HL-60 (cell line): Measurements from ENCODE around the gene BMP4.

Source experiments
- DNase-seq, 2 experiments: peaks; one replicate each; pipeline ENCODE4 v3.0.0-alpha.2; 2010 to 2020; ENCODE audit warnings: low read depth in 1 of 2, low spot score in 1 of 2
- H3K27ac ChIP-seq: fragments of 250-450 bp; sonication (Bioruptor Pico); replicated peaks from 2 replicates; pipeline ENCODE4 v1.5.1; 2020; ENCODE audit warnings: mild to moderate bottlenecking, moderate library complexity
- H3K27me3 ChIP-seq: fragments of 250-450 bp; sonication (Bioruptor Pico); 2 replicates; pipeline ENCODE4 v1.5.1; 2021; ENCODE audit warnings: mild to moderate bottlenecking, moderate library complexity; ENCODE audit not compliant: insufficient read depth, poor library complexity, severe bottlenecking
- H3K4me3 ChIP-seq: replicated peaks from 2 replicates; pipeline ENCODE4 v1.5.1; 2011; ENCODE audit warnings: mild to moderate bottlenecking, control low read depth, low read length; ENCODE audit not compliant: insufficient read depth
- CTCF ChIP-seq: IDR thresholded peaks from one replicate; pipeline ENCODE4 v1.5.1; 2011; ENCODE audit warnings: low read length, control low read depth, inconsistent platforms; ENCODE audit not compliant: insufficient read depth
- GABPA ChIP-seq: IDR thresholded peaks from 2 replicates; pipeline ENCODE4 v1.6.1; 2012; ENCODE audit warnings: low read depth
- POLR2AphosphoS5 ChIP-seq: IDR thresholded peaks from 2 replicates; pipeline ENCODE4 v1.6.1; 2012; ENCODE audit warnings: low read depth
- SPI1 ChIP-seq: IDR thresholded peaks from 2 replicates; pipeline ENCODE4 v1.6.1; 2012; ENCODE audit warnings: low read depth, mild to moderate bottlenecking, borderline replicate concordance
- TF ChIP-seq, protein P1 (sequence below): IDR thresholded peaks from 2 replicates; pipeline ENCODE4 v1.6.1; 2012; ENCODE audit warnings: low read depth; ENCODE audit not compliant: insufficient replicate concordance

BMP4 gene

DNA sequence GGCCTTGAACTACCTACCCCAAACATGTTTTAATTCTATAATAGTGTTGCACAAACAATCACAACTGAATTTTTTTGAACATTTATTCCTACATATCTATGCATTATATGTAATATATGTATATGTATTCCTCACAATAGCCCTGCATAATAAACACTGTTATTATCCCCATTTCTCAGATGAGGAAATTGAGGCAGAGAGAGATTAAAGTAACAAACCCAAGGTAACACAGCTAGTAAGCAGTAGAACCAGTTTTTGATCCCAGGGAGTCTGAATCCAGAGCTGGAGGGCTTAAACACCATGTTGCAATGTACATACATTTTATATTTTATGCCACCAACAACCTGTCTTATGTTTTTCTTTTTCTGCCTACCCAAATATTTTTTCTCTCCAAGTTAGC lies 26.5 kb upstream of the BMP4 start:
- no peak overlapping the region for H3K27ac ChIP-seq
- no peak overlapping the region for H3K4me3 ChIP-seq
- TF ChIP-seq CTCF (no peak), POLR2AphosphoS5 (no peak)
- no peak for DNase-seq
- H3K27me3 ChIP-seq = no peaks in the 10 kb centered on the region

DNA sequence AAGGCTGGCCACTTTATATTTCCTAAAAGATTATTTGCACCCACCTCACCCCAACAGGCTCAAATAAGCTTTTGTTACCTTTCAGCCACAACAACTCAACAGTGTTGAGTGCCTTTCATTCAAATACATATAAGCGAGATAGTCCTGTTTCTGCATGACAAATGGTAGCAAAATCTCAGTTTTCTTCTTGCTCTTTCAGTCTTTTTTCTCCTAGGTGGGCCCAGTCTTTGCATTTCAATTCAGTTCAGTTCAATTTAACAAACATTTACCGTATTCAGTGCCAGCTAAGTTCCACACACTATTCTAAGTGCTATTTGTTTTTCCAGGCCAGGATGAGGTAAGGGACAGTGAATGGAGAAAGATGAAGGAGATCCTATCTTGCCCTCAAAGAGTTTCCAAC lies 25.9 kb upstream of the BMP4 start:
- no peak for TF ChIP-seq POLR2AphosphoS5
- TF ChIP-seq, protein P1, sequence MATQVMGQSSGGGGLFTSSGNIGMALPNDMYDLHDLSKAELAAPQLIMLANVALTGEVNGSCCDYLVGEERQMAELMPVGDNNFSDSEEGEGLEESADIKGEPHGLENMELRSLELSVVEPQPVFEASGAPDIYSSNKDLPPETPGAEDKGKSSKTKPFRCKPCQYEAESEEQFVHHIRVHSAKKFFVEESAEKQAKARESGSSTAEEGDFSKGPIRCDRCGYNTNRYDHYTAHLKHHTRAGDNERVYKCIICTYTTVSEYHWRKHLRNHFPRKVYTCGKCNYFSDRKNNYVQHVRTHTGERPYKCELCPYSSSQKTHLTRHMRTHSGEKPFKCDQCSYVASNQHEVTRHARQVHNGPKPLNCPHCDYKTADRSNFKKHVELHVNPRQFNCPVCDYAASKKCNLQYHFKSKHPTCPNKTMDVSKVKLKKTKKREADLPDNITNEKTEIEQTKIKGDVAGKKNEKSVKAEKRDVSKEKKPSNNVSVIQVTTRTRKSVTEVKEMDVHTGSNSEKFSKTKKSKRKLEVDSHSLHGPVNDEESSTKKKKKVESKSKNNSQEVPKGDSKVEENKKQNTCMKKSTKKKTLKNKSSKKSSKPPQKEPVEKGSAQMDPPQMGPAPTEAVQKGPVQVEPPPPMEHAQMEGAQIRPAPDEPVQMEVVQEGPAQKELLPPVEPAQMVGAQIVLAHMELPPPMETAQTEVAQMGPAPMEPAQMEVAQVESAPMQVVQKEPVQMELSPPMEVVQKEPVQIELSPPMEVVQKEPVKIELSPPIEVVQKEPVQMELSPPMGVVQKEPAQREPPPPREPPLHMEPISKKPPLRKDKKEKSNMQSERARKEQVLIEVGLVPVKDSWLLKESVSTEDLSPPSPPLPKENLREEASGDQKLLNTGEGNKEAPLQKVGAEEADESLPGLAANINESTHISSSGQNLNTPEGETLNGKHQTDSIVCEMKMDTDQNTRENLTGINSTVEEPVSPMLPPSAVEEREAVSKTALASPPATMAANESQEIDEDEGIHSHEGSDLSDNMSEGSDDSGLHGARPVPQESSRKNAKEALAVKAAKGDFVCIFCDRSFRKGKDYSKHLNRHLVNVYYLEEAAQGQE = no peak
- no peak for TF ChIP-seq GABPA
- no peak for TF ChIP-seq CTCF
- TF ChIP-seq SPI1 = no peak
- H3K27ac ChIP-seq = no peak overlapping the region
- DNase-seq = no peak
- no peaks in the 10 kb centered on the region for H3K27me3 ChIP-seq
- H3K4me3 ChIP-seq = no peak overlapping the region

DNA sequence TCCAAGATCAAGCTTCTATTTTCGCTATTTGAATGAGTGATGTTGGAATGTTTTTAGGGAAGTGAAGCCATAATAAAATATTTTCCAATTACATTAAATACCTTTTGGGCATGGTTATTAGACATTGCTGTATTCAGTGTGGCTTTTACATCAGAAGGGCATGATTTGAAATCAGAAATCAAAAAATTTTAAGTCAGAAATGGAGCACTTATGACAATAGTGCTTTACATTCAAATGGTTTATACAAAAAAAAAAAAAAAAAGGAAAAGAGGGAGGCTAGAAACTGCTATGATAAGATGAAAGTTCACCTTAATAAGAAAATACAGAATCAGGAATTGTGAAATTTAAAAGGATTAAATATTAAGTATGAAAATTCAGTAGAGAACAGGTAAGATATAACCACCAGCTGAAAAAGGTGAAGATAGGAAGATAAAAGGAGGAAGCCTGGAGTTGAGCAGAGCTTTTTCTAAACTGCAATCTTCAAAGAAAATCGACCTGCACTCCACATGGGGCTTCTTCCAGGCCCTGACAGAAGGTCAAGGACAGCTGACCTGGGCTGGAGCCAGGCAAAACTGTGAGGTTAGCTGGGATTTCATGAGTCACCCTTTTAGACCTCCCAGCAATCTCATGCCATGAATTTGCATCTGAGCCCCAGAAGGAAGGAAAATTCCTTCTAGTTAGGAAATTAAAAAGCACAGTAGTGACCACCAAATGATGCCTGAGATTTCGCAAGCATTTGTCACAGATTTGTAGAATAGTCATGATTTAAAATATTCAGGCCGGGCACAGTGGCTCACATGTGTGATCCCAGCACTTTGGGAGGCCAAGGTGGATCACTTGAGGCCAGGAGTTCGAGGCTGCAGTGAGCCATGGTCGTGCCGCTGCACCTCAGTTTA lies 23.4 kb upstream of the BMP4 start:
- no peak for DNase-seq

DNA sequence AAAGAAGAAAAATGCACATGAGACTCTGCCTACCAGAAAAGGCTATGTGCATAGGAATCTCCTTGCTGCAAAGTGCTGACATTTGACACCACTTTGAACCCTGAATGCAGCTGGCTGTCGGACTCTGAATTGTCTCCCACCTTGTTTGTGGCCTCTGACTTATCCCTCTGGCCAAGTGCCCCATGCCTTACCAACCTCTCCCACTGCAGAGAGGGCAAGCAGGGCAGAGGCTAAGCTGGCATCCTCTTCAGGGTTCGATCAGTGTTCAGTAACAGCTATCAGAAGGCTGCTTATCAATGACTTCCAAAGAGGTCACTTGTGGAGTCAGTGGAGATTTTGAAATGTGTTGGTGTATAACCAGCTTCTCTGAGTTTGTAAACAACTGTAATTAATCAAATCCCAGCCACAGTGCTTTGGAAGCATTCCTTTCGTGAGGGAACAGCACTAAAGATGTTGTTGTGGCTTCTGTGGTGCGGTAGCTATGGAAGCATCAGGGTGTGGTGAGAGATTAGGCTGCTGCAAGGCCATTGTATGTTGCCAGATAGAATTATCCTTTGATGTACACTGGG lies 22.6 kb upstream of the BMP4 start:
- H3K4me3 ChIP-seq = no peak overlapping the region
- H3K27me3 ChIP-seq = no peaks in the 10 kb centered on the region
- no peak overlapping the region for H3K27ac ChIP-seq
- TF ChIP-seq GABPA (no peak), POLR2AphosphoS5 (no peak), CTCF (no peak)
- TF ChIP-seq, protein P1 = no peak
- DNase-seq = no peak

More for the DNA sequence above, 23.4 kb upstream of the BMP4 start:
- no peak overlapping the region for H3K27ac ChIP-seq
- no peaks in the 10 kb centered on the region for H3K27me3 ChIP-seq
- TF ChIP-seq CTCF = no peak
- H3K4me3 ChIP-seq = no peak overlapping the region
